CD8-positive, alpha-beta memory T cell (primary cell): Measurements from ENCODE around the gene FOSL2. TPM values are rescaled to one million over a fixed set of nuclear protein-coding genes. Genes with fewer than 3 reads are reported as not detected.

Experiments
- CTCF ChIA-PET: fragments of 350-600 bp; sonication (Branson Sonifier 250); formaldehyde crosslinking; loops from one replicate; lab custom pipeline; 2021; ENCODE audit warnings: antibody characterized with exemption; lab: Charles Lee
- POLR2A ChIA-PET: fragments of 350-600 bp; sonication (Branson Sonifier 250); formaldehyde crosslinking; loops from one replicate; lab custom pipeline; 2021; ENCODE audit warnings: antibody characterized with exemption; lab: Charles Lee
- DNase-seq, 5 donors: peaks; one replicate each; pipeline versions ENCODE4 v3.0.0 to v3.0.0-alpha.2; 2020 to 2022; ENCODE audit warnings: mixed read lengths in 1 of 5
- H3K27ac ChIP-seq: one replicate; pipeline ENCODE4 v1.7.0; 2013; ENCODE audit warnings: low read depth, mild to moderate bottlenecking, low read length, moderate library complexity
- H3K27me3 ChIP-seq: 2 replicates; pipeline ENCODE4 v1.7.0; 2013; ENCODE audit warnings: low read length, mild to moderate bottlenecking; ENCODE audit not compliant: insufficient read depth, poor library complexity, severe bottlenecking
- H3K36me3 ChIP-seq: 2 replicates; pipeline ENCODE4 v1.7.0; 2013; ENCODE audit warnings: mild to moderate bottlenecking, low read length, moderate library complexity; ENCODE audit not compliant: insufficient read depth
- H3K4me1 ChIP-seq: 2 replicates; pipeline ENCODE4 v1.7.0; 2013; ENCODE audit warnings: mild to moderate bottlenecking, low read length, moderate library complexity; ENCODE audit not compliant: insufficient read depth
- H3K4me3 ChIP-seq: 2 replicates; pipeline ENCODE4 v1.7.0; 2013; ENCODE audit warnings: mild to moderate bottlenecking, low read length
- H3K9me3 ChIP-seq: 2 replicates; pipeline ENCODE4 v1.7.0; 2013; ENCODE audit warnings: mild to moderate bottlenecking, low read length
- H3K27ac Mint-ChIP-seq, 8 donors: one replicate each; pipeline ENCODE4 v1.8.0; 2020 to 2021; ENCODE audit warnings: mixed read lengths in 8 of 8, mild to moderate bottlenecking in 6 of 8, inconsistent platforms in 3 of 8, moderate library complexity in 3 of 8
- H3K27me3 Mint-ChIP-seq, 2 donors: one replicate each; pipeline ENCODE4 v1.8.0; 2020 to 2021; ENCODE audit warnings: mixed read lengths in 2 of 2, mild to moderate bottlenecking in 1 of 2, moderate library complexity in 1 of 2
- H3K36me3 Mint-ChIP-seq, 3 donors: one replicate each; pipeline ENCODE4 v1.8.0; 2020 to 2021; ENCODE audit warnings: mixed read lengths in 3 of 3, inconsistent platforms in 1 of 3, mild to moderate bottlenecking in 1 of 3
- H3K4me1 Mint-ChIP-seq, 3 donors: one replicate each; pipeline ENCODE4 v1.8.0; 2020 to 2021; ENCODE audit warnings: mixed read lengths in 3 of 3, inconsistent platforms in 1 of 3, mild to moderate bottlenecking in 1 of 3
- H3K4me3 Mint-ChIP-seq, 7 donors: one replicate each; pipeline ENCODE4 v1.8.0; 2020 to 2021; ENCODE audit warnings: mixed read lengths in 7 of 7, mild to moderate bottlenecking in 6 of 7, moderate library complexity in 4 of 7, inconsistent platforms in 2 of 7
- H3K9me3 Mint-ChIP-seq, 5 donors: one replicate each; pipeline ENCODE4 v1.8.0; 2020 to 2022; ENCODE audit warnings: mixed read lengths in 5 of 5, mild to moderate bottlenecking in 3 of 5, moderate library complexity in 2 of 5, inconsistent platforms in 1 of 5
- polyA plus RNA-seq: library from polyadenylated mRNA; unstranded; fragments of 300-500 nt; fragmentation: Illumina TruSeq; gene quantifications from one replicate; pipeline ENCODE4 v1.2.3, GENCODE V29; 2021
- total RNA-seq, 2 experiments: library from RNA; stranded (reverse); gene quantifications; one replicate each; pipeline ENCODE4 v1.2.3, GENCODE V29; 2021

The FOSL2 gene
- total and polyA plus RNA-seq, 3 experiments from 2014 or later, result 14.1 to 47.3 (median 46.2) TPM

GRCh38 chr2:28449488-28450395 is 57.1 kb downstream of the FOSL2 start:
- H3K27ac ChIP-seq, result no peak overlapping the region
- Mint-ChIP-seq H3K27ac (peak overlapping the region in 5 of 8 donors; percentile 17 to 88 (median 64)), H3K4me1 (peaks cover 4 to 10% (median 6%) of the 10 kb centered on the region in 3 donors), H3K36me3 (no peaks in the 10 kb centered on the region), H3K4me3 (no peak overlapping the region), H3K27me3 (peaks cover 0 to 2% of the 10 kb centered on the region in 2 donors), H3K9me3 (no peaks in the 10 kb centered on the region)
- H3K9me3 ChIP-seq, result no peaks in the 10 kb centered on the region
- peaks cover 3% of the 10 kb centered on the region for H3K4me1 ChIP-seq
- no peaks in the 10 kb centered on the region for H3K27me3 ChIP-seq
- CTCF ChIA-PET, result no interaction called here
- no peaks in the 10 kb centered on the region for H3K36me3 ChIP-seq
- H3K4me3 ChIP-seq, result no peak overlapping the region
- POLR2A ChIA-PET, result no interaction called here
- DNase-seq, result no peak

GRCh38 chr2:28450901-28451565 is 58.4 kb downstream of the FOSL2 start:
- ChIA-PET POLR2A (no interaction called here), CTCF (no interaction called here)
- Mint-ChIP-seq H3K27me3 (peaks cover 0 to 2% of the 10 kb centered on the region in 2 donors), H3K27ac (peak overlapping the region in 1 of 8 donors; percentile 56), H3K9me3 (no peaks in the 10 kb centered on the region), H3K4me3 (no peak overlapping the region), H3K4me1 (peaks cover 4 to 10% (median 6%) of the 10 kb centered on the region in 3 donors), H3K36me3 (no peaks in the 10 kb centered on the region)
- H3K4me1 ChIP-seq, result peaks cover 3% of the 10 kb centered on the region
- no peaks in the 10 kb centered on the region for H3K9me3 ChIP-seq
- DNase-seq, result no peak
- H3K27me3 ChIP-seq, result no peaks in the 10 kb centered on the region
- H3K27ac ChIP-seq, result no peak overlapping the region
- H3K4me3 ChIP-seq, result no peak overlapping the region
- H3K36me3 ChIP-seq, result no peaks in the 10 kb centered on the region

GRCh38 chr2:28451793-28452533 is 59.3 kb downstream of the FOSL2 start:
- peak overlapping the region in 2 of 8 donors; percentile 56 to 81 for H3K27ac Mint-ChIP-seq
- peaks cover 3% of the 10 kb centered on the region for H3K4me1 ChIP-seq
- POLR2A ChIA-PET, result no interaction called here
- H3K36me3 Mint-ChIP-seq, result no peaks in the 10 kb centered on the region
- no peak overlapping the region for H3K4me3 ChIP-seq
- H3K9me3 Mint-ChIP-seq, result no peaks in the 10 kb centered on the region
- CTCF ChIA-PET, result interaction anchor here (1.2 to 2.4 kb wide), 3 partner anchors 46 to 748 kb away, joined by 3 to 8 read pairs (median 4); no protein-coding TSS in a partner anchor
- no peaks in the 10 kb centered on the region for H3K27me3 ChIP-seq
- H3K36me3 ChIP-seq, result no peaks in the 10 kb centered on the region
- no peak for DNase-seq
- no peaks in the 10 kb centered on the region for H3K9me3 ChIP-seq
- H3K27ac ChIP-seq, result no peak overlapping the region
- no peak overlapping the region for H3K4me3 Mint-ChIP-seq
- H3K27me3 Mint-ChIP-seq, result peaks cover 0 to 2% of the 10 kb centered on the region in 2 donors
- peaks cover 4 to 10% (median 6%) of the 10 kb centered on the region in 3 donors for H3K4me1 Mint-ChIP-seq

- Histone ChIP-seq H3K4me1 (peaks cover 3% of the 10 kb centered on the region), H3K27me3 (no peaks in the 10 kb centered on the region), H3K4me3 (no peak overlapping the region), H3K36me3 (no peaks in the 10 kb centered on the region), H3K9me3 (no peaks in the 10 kb centered on the region), H3K27ac (no peak overlapping the region)
- Mint-ChIP-seq H3K9me3 (no peaks in the 10 kb centered on the region), H3K36me3 (no peaks in the 10 kb centered on the region), H3K4me1 (peaks cover 4 to 10% (median 6%) of the 10 kb centered on the region in 3 donors), H3K4me3 (no peak overlapping the region), H3K27me3 (peaks cover 0 to 2% of the 10 kb centered on the region in 2 donors), H3K27ac (peak overlapping the region in 4 of 8 donors; percentile 54 to 81 (median 58))
- peak; percentile 62 to 83 (median 73) for DNase-seq
- POLR2A ChIA-PET, result interaction anchor here (0.8 kb wide), 1 partner anchor 749 kb away, joined by 3 read pairs; no protein-coding TSS in a partner anchor
- CTCF ChIA-PET, result interaction anchor here (0.6 to 2.4 kb wide), 7 partner anchors 9 to 749 kb away, joined by 3 to 8 read pairs (median 4); no protein-coding TSS in a partner anchor
Measured at GRCh38 chr2:28452534-28453081, 60.0 kb downstream of the FOSL2 start.

GRCh38 chr2:28453396-28453795 is 60.7 kb downstream of the FOSL2 start:
- Histone ChIP-seq H3K9me3 (no peaks in the 10 kb centered on the region), H3K27me3 (no peaks in the 10 kb centered on the region), H3K4me3 (no peak overlapping the region), H3K27ac (no peak overlapping the region), H3K4me1 (peaks cover 3% of the 10 kb centered on the region), H3K36me3 (no peaks in the 10 kb centered on the region)
- no peak for DNase-seq
- Mint-ChIP-seq H3K27ac (peak overlapping the region in 1 of 8 donors; percentile 33), H3K27me3 (peaks cover 0 to 2% of the 10 kb centered on the region in 2 donors), H3K4me1 (peaks cover 4 to 10% (median 6%) of the 10 kb centered on the region in 3 donors), H3K4me3 (no peak overlapping the region), H3K36me3 (no peaks in the 10 kb centered on the region), H3K9me3 (no peaks in the 10 kb centered on the region)
- ChIA-PET CTCF (interaction anchor here (0.6 to 2.4 kb wide), 8 partner anchors 10 to 770 kb away, joined by 3 to 8 read pairs (median 4); no protein-coding TSS in a partner anchor), POLR2A (interaction anchor here (0.8 kb wide), 1 partner anchor 750 kb away, joined by 3 read pairs; no protein-coding TSS in a partner anchor)

GRCh38 chr2:28454016-28454930 is 61.6 kb downstream of the FOSL2 start:
- Mint-ChIP-seq H3K36me3 (no peaks in the 10 kb centered on the region), H3K27ac (no peak overlapping the region), H3K27me3 (peaks cover 0 to 1% of the 10 kb centered on the region in 2 donors), H3K4me1 (peaks cover 4 to 10% (median 6%) of the 10 kb centered on the region in 3 donors), H3K4me3 (no peak overlapping the region), H3K9me3 (no peaks in the 10 kb centered on the region)
- Histone ChIP-seq H3K4me1 (peaks cover 3% of the 10 kb centered on the region), H3K9me3 (no peaks in the 10 kb centered on the region), H3K27ac (no peak overlapping the region), H3K27me3 (no peaks in the 10 kb centered on the region), H3K4me3 (no peak overlapping the region), H3K36me3 (no peaks in the 10 kb centered on the region)
- DNase-seq, result no peak
- CTCF ChIA-PET, result interaction anchor here (0.9 to 2.4 kb wide), 4 partner anchors 19 to 771 kb away, joined by 3 to 8 read pairs (median 5); no protein-coding TSS in a partner anchor
- POLR2A ChIA-PET, result no interaction called here
